ENCODE data around the gene MYO1F. TPM values are rescaled to one million over a fixed set of nuclear protein-coding genes. Genes with fewer than 3 reads are reported as not detected.
"Not testable (repeated sequence)": the region's sequence is repeated elsewhere in the genome, so short reads cannot be mapped to it uniquely, and the experiment has no call there.

Gene MYO1F
- polyA plus RNA-seq, 4 donors: 4.3 to 13.3 (median 8.7) TPM

DNA sequence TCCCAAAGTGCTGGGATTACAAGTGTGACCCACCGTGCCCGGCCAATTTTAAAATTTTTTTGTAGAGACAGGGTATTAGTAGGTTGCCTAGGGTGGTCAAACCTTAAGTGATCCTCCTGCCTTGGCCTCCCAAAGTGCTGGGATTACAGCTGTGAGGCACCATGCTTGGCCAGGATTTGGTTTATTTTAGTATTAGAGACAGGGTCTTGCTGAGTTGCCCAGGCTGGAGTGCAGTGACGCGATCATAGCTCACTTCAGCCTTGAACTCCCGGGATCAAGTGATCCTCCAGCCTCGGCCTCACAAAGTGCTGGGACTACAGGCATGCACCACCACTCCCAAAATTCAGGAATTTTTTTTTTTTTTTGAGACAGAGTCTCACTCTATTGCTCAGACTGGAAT is 57.9 kb downstream of the MYO1F start:
- no peak for DNase-seq (ENCODE audit: low read depth in 4 of 4, low spot score in 2 of 4)

DNA sequence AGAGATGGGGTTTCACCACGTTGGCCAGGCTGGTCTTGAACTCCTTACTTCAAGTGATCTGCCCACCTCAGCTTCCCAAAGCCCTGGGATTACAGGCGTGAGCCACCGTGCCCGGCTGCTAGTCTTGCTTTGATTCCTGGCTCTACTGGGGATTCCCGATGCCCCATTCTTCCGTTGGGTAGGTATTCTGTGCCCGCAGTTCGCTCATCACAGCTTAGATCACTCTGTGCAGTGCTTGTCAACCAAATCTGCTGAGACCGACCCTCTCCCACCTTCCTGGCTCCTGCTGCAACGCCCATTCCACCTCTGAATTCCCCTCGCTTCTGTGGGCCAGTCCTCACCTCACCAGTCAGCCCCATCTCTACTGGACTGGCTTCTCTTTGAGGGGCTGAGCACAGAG is 58.7 kb downstream of the MYO1F start:
- no peak for DNase-seq (ENCODE audit: low read depth in 4 of 4, low spot score in 2 of 4)

DNA sequence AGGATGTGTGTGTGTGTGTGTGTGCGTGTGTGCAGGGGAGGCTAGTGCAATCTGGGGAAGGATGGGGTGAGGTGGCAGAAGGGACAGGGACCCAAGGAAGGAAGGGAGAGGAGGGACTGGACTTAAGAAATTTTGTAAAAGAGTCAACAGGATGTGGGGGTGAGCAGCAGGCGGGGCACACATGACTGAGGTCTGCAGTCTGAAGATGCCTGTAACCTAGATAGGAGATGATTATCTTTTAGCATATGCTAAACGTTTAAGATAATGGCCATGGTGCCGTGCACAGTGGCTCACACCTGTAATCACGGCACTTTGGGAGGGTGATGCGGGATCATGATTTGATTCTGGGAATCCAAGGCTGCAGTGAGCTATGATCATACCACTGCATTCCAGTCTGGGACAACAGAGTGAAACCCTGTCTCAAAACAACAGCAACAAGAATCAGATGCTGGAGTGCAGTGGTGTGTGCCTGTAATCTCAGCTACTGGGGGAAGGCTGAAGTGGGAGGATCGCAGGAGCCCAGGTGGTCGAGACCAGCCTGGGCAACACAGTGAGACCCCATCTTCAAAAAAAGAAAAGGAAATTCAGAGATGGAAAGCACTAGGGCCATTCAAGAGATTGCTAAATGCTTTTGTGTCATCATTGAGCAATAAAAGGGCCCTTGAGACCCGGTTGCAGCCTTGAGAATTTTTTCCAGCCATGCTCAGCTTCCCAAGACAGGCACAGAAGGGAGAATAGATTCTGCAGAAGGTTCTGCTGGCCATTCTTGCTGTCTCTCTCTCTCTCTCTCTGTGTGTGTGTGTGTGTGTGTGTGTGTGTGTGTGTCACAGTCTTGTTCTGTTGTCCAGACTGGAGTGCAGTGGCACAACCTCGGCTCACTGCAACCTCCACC is 59.4 kb downstream of the MYO1F start:
- no peak for DNase-seq (ENCODE audit: low read depth in 4 of 4, low spot score in 2 of 4)

DNA sequence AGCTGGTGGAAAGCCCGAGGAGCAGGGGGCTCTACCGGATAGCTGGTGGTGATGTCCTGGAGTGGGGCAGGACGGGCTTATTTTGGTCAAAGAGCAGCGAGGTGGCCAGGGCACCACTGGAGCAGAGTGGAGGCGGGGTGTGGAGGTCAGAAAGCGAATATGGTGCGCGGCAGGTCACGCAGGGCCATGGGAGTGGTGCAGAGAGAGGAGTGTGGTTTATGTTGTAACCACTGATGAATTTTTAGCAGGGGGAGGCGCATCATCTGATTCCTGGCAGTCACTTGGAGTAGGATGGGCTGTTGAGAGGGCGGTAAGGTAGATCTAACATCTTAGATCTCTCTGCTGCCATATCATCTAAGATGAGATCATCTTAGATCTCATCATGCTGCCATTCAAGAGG is 61.9 kb downstream of the MYO1F start:
- DNase-seq (ENCODE audit: low read depth in 4 of 4, low spot score in 2 of 4): no peak

DNA sequence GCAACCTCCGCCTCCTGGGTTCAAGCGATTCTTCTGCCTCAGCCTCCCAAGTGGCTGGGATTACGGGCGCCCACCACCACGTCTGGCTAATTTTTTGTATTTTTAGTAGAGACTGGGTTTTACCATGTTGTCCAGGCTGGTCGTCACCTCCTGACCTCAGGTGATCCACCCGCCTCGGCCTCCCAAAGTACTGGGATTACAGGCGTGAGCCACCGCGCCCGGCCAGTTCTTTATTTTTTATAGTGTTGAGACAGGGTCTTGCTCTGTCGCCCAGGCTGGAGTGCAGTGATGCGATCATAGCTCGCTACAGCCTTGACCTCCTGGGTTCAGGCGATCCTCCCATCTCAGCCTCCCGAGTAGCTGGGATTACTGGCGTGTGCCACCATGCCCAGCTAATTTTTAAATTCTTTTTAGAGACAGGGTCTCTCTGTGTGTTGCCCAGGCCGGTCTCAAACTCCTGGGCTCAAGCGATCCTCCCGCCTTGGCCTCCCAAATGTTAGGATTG is 62.7 kb downstream of the MYO1F start:
- DNase-seq (ENCODE audit: low read depth in 4 of 4, low spot score in 2 of 4): not testable (repeated sequence)

DNA sequence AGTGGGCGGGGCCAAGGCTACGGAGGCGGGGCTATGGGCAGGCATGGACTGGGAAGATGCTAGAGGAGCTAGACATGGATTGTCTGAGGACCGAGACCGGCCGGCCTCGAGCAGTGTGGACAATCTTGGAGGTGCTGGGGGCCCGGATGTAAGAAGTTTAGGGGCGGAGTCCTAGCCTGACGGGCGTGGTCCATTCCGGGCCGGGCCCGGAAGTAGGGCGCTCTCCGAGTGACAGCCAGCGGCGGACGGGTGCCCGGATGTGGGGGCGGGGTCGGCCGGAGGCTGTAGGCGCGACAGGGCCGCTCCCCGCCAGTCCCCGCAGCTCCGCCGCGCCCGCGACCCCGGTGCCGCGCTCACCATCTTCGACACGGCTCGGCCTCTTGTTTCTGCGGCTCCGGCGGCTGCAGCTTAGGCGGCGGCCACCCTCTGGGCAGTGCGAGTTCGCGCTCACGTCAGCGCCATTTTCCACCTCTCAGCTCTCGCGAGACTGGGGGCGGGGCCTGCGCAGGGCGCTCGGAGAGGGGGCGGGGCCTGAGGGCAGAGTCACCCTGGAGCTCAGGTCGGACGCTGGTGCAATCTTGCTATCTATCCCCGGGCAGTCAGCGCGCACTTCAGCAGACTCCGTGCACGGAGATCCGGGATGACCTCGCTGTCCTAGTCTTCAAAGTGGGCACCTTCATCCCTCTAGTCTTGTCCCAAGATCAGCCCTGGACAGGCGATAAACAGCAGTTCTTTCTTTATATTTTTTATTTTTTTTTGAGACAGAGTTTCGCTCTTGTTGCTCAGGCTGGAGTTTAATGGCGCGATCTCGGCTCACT is 63.3 kb downstream of the MYO1F start, which contains the start of gene ZNF414:
Gene ZNF414, minus strand, starts transcription at position 481 of the 818 bp plus-strand sequence. Its CDS starts 121 bp downstream, at position 360.
- DNase-seq (ENCODE audit: low read depth in 4 of 4, low spot score in 2 of 4): peak; percentile 79 to 92 (median 87)

DNA sequence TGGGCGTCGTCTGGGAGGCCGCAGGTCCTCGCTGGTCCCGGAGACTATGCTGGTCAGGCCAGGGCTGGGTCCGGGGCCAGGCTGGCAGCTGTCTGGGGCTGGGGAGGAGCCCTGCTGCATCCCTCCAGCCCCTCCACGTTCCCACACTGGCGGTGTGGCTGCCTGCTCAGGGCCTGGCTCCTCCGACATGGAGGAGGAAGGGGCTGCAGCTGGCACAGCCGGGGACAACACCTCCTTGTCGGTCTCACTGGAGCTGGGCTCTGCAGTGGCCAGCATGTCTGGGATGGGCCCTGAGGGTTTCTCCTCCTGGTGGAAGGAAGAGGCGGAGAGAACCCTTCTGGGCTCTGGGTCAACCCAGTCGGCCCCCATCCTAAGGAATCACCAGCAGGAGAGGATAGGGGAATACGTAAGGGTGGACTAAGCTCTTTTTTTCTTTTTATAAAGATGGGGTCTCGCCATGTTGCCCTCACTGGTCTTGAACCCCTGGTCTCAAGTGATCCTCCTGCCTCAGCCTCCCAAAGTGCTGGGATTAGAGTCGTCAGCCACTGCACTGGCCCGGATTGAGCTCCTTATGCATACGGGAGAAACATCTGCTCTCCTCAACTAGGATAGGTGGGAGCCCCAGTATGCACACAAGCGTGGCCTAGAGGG is 64.1 kb downstream of the MYO1F start:
- DNase-seq (ENCODE audit: low read depth in 4 of 4, low spot score in 2 of 4): no peak

DNA sequence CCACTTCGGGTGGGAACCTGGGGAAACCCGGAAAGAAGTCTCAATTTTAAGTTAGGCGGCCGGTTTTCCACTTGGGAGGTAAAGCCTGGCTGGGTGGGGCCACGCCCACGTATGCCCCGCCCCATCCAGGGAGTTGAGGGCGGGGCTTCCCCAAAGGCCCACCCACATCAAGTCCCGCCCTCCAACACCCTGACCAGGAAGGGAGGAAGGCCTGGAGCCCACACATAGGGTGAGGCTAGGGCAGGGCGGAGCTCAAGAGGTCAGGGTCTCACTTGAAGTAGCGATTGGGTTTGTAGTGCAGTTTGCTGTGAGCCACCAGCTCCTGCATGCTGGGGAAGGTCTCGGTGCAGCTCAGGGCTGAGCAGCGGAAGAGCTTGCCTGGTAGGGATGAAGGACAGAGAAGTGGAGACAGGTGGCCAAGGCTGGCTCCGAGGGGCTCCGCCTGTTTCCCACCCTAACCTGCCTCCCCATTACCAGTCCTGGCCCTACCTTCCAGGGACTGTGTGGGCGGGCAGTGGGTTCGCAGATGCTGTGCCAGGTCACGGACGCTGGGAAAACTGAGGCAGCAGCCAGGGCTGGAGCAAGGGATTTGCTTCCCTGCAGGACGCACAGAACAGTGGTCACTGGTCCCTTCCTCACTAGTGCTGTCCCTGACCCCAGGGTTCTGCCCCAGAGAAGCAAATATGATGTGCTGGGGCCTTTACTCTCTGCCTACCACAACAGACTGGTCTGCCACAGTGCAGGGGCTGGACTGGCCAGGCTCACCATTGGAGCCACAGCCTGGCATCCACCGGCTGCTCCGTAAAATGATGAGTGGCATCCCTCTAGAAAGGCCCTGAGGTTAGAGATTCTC is 64.9 kb downstream of the MYO1F start:
- no peak for DNase-seq (ENCODE audit: low read depth in 4 of 4, low spot score in 2 of 4)

DNA sequence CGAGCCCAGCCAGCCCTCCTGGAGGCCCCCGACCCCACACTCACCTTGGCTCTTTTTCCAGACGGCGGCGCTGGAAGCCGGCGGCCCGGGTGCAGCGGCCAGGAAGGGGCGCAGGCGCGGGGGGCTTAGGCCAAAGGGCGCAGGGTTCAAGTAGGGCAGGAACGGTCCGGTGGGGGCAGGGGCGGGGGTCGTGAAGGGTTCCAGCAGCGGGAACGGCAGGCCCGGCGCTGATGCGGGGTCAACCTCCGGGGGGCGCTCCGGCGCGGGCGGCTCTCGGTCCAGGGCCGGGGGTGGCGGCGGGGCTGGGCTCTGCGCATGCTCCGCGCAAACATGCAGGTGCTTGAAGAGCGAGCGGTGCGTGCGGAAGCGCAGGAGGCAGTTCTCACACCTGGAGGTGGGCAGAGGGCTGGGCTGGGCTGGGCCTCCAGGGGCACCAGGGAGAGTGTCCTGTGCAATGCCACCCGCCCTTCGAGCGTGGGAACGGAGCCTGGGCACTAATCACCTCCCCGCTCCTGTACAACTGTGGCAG is 65.6 kb downstream of the MYO1F start:
- DNase-seq (ENCODE audit: low read depth in 4 of 4, low spot score in 2 of 4): no peak

DNA sequence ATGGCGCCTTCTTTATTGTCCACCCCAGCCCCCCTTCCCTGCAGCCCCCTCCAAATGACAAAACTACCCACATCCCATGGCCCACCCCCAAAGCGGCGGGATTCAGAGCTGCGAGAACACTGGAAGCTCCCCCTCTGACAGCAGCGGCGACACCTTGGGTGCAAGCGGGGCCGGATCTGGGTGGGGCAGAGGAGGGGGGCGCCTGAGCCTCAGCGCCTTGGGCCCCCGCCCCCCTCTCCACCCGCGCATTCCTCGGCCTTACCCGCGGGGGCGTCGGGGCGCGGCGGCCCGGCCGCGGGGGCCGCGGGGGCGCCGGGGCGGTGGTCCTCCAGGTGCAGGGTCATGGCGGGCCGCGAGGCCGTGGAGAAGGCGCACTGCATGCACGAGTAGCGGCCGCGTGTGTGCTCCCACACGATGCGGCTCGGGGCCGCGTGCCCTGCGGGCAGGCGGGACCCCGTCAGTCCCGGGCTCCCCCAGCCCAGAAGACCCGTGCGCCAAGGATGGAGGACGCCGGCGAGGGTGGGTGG is 66.6 kb downstream of the MYO1F start:
- DNase-seq (ENCODE audit: low read depth in 4 of 4, low spot score in 2 of 4): no peak

DNA sequence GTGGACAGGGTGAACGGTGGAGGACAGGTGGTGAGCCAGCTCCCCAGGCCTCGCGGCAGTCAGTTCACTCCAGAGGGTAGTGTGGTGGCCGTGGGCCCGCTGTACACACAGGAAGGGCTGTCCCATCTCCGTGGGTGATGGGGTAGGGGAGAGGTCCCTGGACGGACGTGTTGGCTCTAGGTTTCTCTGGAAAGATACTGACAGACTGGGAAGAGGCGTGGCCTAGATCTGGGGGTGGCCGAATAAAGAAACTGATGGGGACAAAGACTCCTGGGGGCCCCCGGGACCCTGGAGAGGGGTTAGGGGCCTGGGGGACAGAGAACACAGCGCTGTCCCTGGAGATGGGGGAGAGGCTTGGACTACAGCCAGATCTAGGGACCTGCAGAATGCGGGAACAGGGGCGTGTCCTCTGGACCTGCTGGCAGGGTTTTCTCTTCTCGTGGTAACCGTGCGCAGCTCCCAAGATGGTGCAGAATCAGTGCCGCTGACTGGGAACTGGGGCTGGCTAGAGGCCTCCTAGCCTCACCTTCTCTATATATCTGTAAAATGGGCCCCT is 70.8 kb downstream of the MYO1F start:
- no peak for DNase-seq (ENCODE audit: low read depth in 4 of 4, low spot score in 2 of 4)

DNA sequence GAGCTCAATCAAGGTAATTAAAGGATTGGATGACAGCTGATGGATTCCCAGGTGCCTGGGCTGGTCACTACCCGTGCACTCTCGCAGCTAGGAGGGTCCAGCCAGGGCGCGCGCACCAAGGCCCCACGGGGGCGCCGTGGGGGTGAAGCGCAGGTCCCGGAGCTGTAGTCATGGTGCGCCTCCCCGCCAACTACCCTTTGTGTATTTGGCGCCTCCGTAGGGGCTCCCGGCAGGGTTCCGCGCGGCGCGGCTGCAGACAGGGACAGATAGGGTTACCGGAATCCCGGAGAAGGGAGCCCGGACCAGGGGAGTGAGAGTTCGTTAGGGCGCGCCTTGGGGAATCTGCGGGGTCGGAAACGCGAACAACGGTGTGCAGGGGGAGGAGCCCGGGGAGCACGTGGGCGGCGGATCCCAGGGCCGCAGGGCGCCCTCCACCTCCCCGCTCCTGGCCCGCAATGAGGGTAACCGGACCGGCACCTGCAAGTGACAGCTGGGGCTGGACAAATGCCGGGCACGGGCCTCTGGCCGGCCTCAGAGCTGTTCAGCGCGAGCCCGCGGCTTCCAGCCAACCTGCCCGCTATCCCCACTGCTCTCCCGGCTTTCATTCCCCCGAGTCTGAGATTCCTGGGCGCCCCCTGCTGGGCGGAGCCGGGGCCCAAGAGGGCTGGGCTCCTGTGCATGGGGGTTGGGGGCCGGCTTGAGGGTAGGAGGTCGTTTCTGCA is 71.4 kb downstream of the MYO1F start:
- peak; percentile 62 to 74 (median 69) for DNase-seq (ENCODE audit: low read depth in 4 of 4, low spot score in 2 of 4)

DNA sequence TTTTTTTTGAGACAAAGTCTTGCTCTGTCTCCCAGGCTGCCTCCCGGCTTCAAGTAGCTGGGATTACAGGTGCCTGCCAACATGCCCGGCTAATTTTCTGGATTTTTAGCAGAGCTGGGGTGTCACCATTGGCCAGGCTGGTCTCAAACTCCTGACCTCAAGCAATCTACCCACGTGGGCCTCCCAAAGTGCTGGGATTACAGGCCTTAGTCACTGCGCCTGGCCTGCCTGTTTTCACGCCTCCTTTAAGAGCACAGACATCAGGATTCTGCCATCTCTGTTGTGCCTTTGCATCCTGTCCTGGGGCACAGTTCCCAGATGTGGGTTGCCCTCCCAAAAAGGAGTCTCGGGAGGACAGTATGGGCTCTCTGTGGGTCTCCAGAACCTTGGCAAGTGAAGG is 72.3 kb downstream of the MYO1F start:
- no peak for DNase-seq (ENCODE audit: low read depth in 4 of 4, low spot score in 2 of 4)

DNA sequence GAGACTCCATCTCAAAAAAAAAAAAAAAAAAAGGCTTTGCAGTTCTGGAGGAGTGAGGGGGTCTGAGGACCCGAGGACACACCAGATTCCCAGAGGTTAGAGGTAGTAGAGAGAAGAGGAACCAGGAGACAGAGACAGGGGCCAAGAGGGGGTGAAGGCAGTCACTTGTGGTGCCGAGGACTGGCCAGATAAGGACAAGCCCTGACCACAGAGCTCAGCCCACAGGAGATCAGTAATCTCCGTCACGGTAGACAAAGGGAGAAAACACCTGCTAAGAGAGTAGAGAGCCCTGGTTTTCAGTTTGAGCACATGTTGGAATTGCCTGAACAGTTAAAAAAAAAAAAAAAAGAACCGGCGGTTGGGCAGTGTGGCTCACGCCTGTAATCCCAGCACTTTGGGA is 73.1 kb downstream of the MYO1F start:
- DNase-seq (ENCODE audit: low read depth in 4 of 4, low spot score in 2 of 4): no peak

DNA sequence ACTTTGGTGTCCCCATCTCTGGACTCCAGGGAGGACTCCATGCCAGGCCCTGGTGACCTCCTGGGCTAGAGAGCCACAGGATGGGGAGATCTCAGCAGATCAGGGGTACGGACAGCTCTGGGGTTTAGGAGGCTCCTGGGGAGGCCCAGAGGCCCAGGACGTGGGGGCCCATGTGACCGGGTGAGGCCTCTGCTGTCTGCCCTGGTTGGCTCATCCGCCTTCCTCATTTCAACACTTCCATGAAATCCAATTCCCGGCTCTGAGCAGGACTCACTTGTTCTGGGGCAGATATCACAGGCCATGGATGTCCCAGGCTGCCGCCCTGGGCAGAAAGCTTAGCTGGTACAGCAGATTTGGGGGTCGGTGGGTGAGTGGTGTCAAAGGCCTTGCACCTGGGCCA is 73.7 kb downstream of the MYO1F start:
- DNase-seq (ENCODE audit: low read depth in 4 of 4, low spot score in 2 of 4): no peak

DNA sequence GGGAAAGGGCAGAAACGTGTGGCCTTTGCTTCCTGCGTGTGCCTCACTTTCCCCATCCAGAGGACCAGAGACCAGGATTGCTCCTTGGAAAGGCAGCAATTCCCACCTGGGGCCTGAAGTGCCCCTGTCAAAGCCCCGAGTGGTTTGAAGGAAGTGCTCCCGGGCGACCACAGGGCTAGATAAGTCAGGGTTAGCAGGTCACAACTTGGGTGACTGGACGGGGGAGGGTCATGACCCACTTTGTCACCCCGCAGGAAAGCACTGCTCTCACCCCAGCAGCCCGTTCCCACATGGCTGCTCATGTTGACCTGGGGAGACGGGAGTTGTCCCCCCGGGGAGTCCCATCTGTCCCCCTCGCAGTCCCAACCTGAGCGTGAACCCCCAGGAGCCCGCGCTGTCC is 75.3 kb downstream of the MYO1F start:
- no peak for DNase-seq (ENCODE audit: low read depth in 4 of 4, low spot score in 2 of 4)

DNA sequence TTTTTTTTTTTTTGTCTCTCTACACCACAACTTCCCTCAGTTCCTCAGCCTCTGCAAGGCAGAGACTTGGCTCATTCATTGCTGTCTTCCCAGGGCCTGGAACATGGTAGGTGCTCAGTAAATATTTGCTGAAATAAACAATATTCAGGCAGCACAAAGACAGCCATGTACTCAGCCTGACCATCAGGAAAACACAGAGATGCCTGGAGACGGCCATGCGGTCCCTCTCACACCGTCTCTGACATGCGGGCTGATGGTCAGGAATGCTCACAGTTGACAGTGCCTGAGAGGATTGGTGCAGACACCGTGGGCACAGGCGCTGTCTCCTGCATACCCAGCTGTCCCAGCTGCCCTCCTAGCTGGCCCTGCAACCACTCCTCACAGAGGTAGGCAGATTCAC is 75.7 kb downstream of the MYO1F start:
- DNase-seq (ENCODE audit: low read depth in 4 of 4, low spot score in 2 of 4): no peak

DNA sequence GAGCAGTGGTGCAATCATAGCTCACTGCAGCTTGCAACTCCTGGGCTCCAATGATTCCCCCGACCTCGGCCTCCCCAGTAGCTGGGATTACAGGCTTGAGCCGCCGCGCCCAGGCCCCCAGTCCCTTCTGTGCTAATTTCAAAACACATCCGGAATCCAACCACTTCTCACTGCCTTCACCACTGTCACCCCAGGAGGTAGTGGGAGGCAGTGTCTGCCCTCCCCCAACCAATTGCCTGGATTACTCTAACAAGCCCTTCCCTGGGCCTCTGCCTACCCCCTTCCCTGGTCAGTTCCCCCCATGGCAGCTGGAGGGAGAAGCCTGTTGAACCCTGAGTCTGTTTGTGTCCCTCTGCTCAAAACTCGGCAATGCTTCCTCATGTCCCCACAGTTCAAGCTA is 77.1 kb downstream of the MYO1F start:
- DNase-seq (ENCODE audit: low read depth in 4 of 4, low spot score in 2 of 4): no peak
